ENCODE results near the gene GALNT10.
A peak's percentile ranks its signal among the peaks of the same experiment; 100 is the strongest.

GALNT10 gene

GRCh38 chr5:154408811-154409210 is 218.3 kb downstream of the GALNT10 start:
- no peak for DNase-seq (ENCODE audit: low spot score)

GRCh38 chr5:154409230-154409840 is 218.8 kb downstream of the GALNT10 start:
- DNase-seq (ENCODE audit: low spot score), result no peak

GRCh38 chr5:154410008-154410407 is 219.5 kb downstream of the GALNT10 start:
- DNase-seq (ENCODE audit: low spot score), result no peak

GRCh38 chr5:154410786-154411185 is 220.3 kb downstream of the GALNT10 start:
- DNase-seq (ENCODE audit: low spot score), result no peak

GRCh38 chr5:154411338-154411737 is 220.8 kb downstream of the GALNT10 start:
- no peak for DNase-seq (ENCODE audit: low spot score)

- DNase-seq (ENCODE audit: low spot score), result no peak
These were observed 221.8 kb downstream of the GALNT10 start for GRCh38 chr5:154412316-154412715.

GRCh38 chr5:154412925-154413324 is 222.4 kb downstream of the GALNT10 start:
- no peak for DNase-seq (ENCODE audit: low spot score)

GRCh38 chr5:154415114-154415513 is 224.6 kb downstream of the GALNT10 start:
- DNase-seq (ENCODE audit: low spot score), result no peak

- DNase-seq (ENCODE audit: low spot score), result no peak
These were observed 227.8 kb downstream of the GALNT10 start for GRCh38 chr5:154418344-154418820.

GRCh38 chr5:154419236-154419635 is 228.7 kb downstream of the GALNT10 start:
- DNase-seq (ENCODE audit: low spot score), result no peak

GRCh38 chr5:154421868-154422267 is 231.3 kb downstream of the GALNT10 start:
- DNase-seq (ENCODE audit: low spot score), result peak; percentile 7

- no peak for DNase-seq (ENCODE audit: low spot score)
These were observed 231.8 kb downstream of the GALNT10 start for GRCh38 chr5:154422298-154422697.

GRCh38 chr5:154428208-154428607 is 237.7 kb downstream of the GALNT10 start:
- no peak for DNase-seq (ENCODE audit: low spot score)

GRCh38 chr5:154429341-154429740 is 238.8 kb downstream of the GALNT10 start:
- no peak for DNase-seq (ENCODE audit: low spot score)

- DNase-seq (ENCODE audit: low spot score), result no peak
These were observed 239.9 kb downstream of the GALNT10 start for GRCh38 chr5:154430466-154430865.

GRCh38 chr5:154430961-154431630 is 240.6 kb downstream of the GALNT10 start:
- DNase-seq (ENCODE audit: low spot score), result no peak

- DNase-seq (ENCODE audit: low spot score), result no peak
These were observed 244.7 kb downstream of the GALNT10 start for GRCh38 chr5:154435226-154435625.

- no peak for DNase-seq (ENCODE audit: low spot score)
These were observed 246.9 kb downstream of the GALNT10 start for GRCh38 chr5:154437281-154437965.

GRCh38 chr5:154440540-154440939 is 250.0 kb downstream of the GALNT10 start:
- no peak for DNase-seq (ENCODE audit: low spot score)

GRCh38 chr5:154442801-154443200 is 252.3 kb downstream of the GALNT10 start:
- DNase-seq (ENCODE audit: low spot score), result no peak

GRCh38 chr5:154444556-154445421 is 254.3 kb downstream of the GALNT10 start:
- peak; percentile 11 for DNase-seq (ENCODE audit: low spot score)
